Measurements from ENCODE around the gene REN.

Gene REN

GRCh38 chr1:204166219-204166618 is at the start of gene REN:
REN (minus strand) TSS chr1:204166337; CDS start chr1:204166293, 44 bp downstream.
- no peak for DNase-seq (ENCODE audit: extremely low read depth in 1 of 2, low read depth in 1 of 2)

GRCh38 chr1:204213668-204214662 is 47.8 kb upstream of the REN start, which contains the start of gene GOLT1A:
GOLT1A (minus strand) TSS chr1:204213988; CDS start chr1:204213906, 82 bp downstream.
- DNase-seq (ENCODE audit: extremely low read depth in 1 of 2, low read depth in 1 of 2) = peak in 1 of 2 donors; percentile 7

- DNase-seq (ENCODE audit: extremely low read depth in 1 of 2, low read depth in 1 of 2) = no peak
Observed at GRCh38 chr1:204212715-204213114, 46.6 kb upstream of the REN start.

GRCh38 chr1:204211046-204211445 is 44.9 kb upstream of the REN start:
- DNase-seq (ENCODE audit: extremely low read depth in 1 of 2, low read depth in 1 of 2) = no peak

- DNase-seq (ENCODE audit: extremely low read depth in 1 of 2, low read depth in 1 of 2) = peak; percentile 32 to 68
Observed at GRCh38 chr1:204207136-204207616, 41.0 kb upstream of the REN start.

- no peak for DNase-seq (ENCODE audit: extremely low read depth in 1 of 2, low read depth in 1 of 2)
Observed at GRCh38 chr1:204206121-204206520, 40.0 kb upstream of the REN start.

GRCh38 chr1:204205486-204205885 is 39.3 kb upstream of the REN start:
- DNase-seq (ENCODE audit: extremely low read depth in 1 of 2, low read depth in 1 of 2) = no peak

- DNase-seq (ENCODE audit: extremely low read depth in 1 of 2, low read depth in 1 of 2) = no peak
Observed at GRCh38 chr1:204204944-204205343, 38.8 kb upstream of the REN start.

- DNase-seq (ENCODE audit: extremely low read depth in 1 of 2, low read depth in 1 of 2) = no peak
Observed at GRCh38 chr1:204203206-204203767, 37.1 kb upstream of the REN start.

- DNase-seq (ENCODE audit: extremely low read depth in 1 of 2, low read depth in 1 of 2) = no peak
Observed at GRCh38 chr1:204202481-204202880, 36.3 kb upstream of the REN start.

GRCh38 chr1:204201348-204202040 is 35.4 kb upstream of the REN start:
- DNase-seq (ENCODE audit: extremely low read depth in 1 of 2, low read depth in 1 of 2) = no peak

GRCh38 chr1:204199579-204199978 is 33.4 kb upstream of the REN start:
- no peak for DNase-seq (ENCODE audit: extremely low read depth in 1 of 2, low read depth in 1 of 2)

GRCh38 chr1:204198348-204199340 is 32.5 kb upstream of the REN start:
- DNase-seq (ENCODE audit: extremely low read depth in 1 of 2, low read depth in 1 of 2) = no peak

GRCh38 chr1:204197068-204197467 is 30.9 kb upstream of the REN start:
- no peak for DNase-seq (ENCODE audit: extremely low read depth in 1 of 2, low read depth in 1 of 2)

- no peak for DNase-seq (ENCODE audit: extremely low read depth in 1 of 2, low read depth in 1 of 2)
Observed at GRCh38 chr1:204196068-204196795, 30.1 kb upstream of the REN start, which contains the start of gene KISS1. KISS1 (minus strand) TSS chr1:204196491; CDS start chr1:204192876, 3,615 bp downstream.

GRCh38 chr1:204194771-204195170 is 28.6 kb upstream of the REN start:
- no peak for DNase-seq (ENCODE audit: extremely low read depth in 1 of 2, low read depth in 1 of 2)

GRCh38 chr1:204194080-204194479 is 27.9 kb upstream of the REN start:
- DNase-seq (ENCODE audit: extremely low read depth in 1 of 2, low read depth in 1 of 2) = no peak

- DNase-seq (ENCODE audit: extremely low read depth in 1 of 2, low read depth in 1 of 2) = no peak
Observed at GRCh38 chr1:204192589-204193352, 26.6 kb upstream of the REN start.
